ENCODE data around the gene ZNF784.

DNA sequence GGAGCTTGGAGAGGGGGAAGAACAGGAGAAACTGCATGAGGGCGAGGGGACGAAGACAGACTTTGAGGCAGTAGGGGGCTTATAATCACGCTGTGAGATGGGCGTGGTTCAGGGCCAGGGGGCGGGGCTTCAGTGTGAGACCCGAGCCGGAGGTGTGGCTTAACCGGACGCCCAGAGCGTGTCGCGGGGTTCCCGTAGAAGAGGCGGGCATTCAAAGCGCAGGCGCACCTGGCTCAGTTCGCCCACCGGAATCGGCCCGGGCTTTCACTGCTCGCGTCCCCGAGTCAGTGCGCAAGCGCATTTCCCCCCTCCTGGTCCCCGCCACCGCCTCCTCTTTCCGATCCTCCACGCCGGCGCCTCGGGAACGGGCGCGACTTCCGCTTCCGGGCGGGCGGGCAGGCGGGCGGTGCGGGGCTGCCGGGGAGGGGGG, 19.1 kb downstream of the ZNF784 start:
- no peak for TF ChIP-seq ZFP30 (CRISPR knock-in tag; IDR thresholded peaks at IDR 0.05)
- TF ChIP-seq RARB (CRISPR knock-in tag; IDR thresholded peaks at IDR 0.05): no peak
- no peak for TF ChIP-seq ESRRG (CRISPR knock-in tag; IDR thresholded peaks at IDR 0.05)
- TF ChIP-seq ZNF8 (CRISPR knock-in tag; IDR thresholded peaks at IDR 0.05): no peak
- TF ChIP-seq OSR1 (CRISPR knock-in tag; IDR thresholded peaks at IDR 0.05): no peak
- TF ChIP-seq SNAI2 (CRISPR knock-in tag; IDR thresholded peaks at IDR 0.05): no peak
- TF ChIP-seq ZC3H10 (CRISPR knock-in tag; IDR thresholded peaks at IDR 0.05): no peak
- no peak for TF ChIP-seq ARNTL (CRISPR knock-in tag; IDR thresholded peaks at IDR 0.05; ENCODE audit: borderline replicate concordance, low read depth)
- TF ChIP-seq TCF4 (CRISPR knock-in tag; IDR thresholded peaks at IDR 0.05; ENCODE audit: borderline replicate concordance): no peak
- no peak for TF ChIP-seq CSDC2 (CRISPR knock-in tag; IDR thresholded peaks at IDR 0.05)
- TF ChIP-seq, protein P1, sequence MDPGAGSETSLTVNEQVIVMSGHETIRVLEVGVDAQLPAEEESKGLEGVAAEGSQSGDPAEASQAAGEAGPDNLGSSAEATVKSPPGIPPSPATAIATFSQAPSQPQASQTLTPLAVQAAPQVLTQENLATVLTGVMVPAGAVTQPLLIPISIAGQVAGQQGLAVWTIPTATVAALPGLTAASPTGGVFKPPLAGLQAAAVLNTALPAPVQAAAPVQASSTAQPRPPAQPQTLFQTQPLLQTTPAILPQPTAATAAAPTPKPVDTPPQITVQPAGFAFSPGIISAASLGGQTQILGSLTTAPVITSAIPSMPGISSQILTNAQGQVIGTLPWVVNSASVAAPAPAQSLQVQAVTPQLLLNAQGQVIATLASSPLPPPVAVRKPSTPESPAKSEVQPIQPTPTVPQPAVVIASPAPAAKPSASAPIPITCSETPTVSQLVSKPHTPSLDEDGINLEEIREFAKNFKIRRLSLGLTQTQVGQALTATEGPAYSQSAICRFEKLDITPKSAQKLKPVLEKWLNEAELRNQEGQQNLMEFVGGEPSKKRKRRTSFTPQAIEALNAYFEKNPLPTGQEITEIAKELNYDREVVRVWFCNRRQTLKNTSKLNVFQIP (CRISPR knock-in tag; IDR thresholded peaks at IDR 0.05; ENCODE audit: borderline replicate concordance, low read depth): no peak
- TF ChIP-seq TOX (CRISPR knock-in tag; IDR thresholded peaks at IDR 0.05; ENCODE audit: borderline replicate concordance): no peak
- no peak for TF ChIP-seq BACH2 (CRISPR knock-in tag; IDR thresholded peaks at IDR 0.05; ENCODE audit: borderline replicate concordance)
